Activated CD8-positive, alpha-beta memory T cell treated with anti-CD3 and anti-CD28 coated beads, Interleukin-2, amount 50 U/mL, for 24 hours (primary cell): ENCODE results near the gene RAD51B.
"Not testable (repeated sequence)": the region's sequence is repeated elsewhere in the genome, so short reads cannot be mapped to it uniquely, and the experiment has no call there.

Experiments used
- DNase-seq: peaks from one replicate; pipeline ENCODE4 v3.0.0-alpha.2; 2020; ENCODE audit errors: extremely low read depth

The RAD51B gene

DNA sequence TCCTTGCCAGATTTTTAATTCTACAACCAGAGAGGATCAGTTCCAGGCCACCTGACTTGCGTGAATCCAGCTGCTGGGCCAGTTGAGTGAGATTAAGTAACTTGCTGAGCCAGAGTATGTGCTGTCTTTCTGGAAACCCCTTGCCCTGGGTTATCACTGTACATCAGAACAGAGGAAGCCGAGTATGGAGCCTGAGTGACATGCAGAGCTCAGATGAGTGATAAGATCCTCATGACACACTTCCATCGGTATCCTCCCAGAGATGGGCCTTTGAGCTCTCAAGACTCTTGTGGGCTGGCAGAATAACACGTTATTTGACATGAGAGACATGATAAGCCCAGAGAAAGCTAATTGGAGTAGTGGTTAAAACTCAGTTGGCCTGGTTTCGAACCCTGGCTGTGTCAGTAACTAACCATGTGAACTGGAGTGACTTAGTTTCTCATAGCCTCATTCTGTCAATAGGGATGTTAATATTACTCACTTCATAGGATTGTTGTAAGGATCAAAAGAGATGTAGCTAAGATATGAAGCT is 585.1 kb downstream of the RAD51B start:
- DNase-seq = no peak

DNA sequence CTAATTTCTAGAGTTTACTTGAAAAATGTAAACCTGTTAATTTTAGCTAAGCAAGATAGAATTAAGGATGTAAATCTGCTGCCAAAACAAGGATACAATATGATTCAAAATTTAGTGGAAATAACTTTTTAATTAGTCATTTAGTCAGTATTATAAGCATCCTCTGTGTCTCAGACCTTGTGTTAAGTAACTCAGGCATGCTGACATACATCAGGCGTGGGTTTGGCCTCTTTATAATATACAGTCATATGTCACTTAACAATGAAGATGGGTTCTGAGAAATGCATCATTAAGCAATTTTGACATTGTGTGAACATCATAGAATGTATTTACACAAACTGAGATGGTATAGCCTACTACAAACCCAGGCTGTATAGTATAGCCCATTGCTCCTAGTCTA is 586.4 kb downstream of the RAD51B start:
- no peak for DNase-seq

DNA sequence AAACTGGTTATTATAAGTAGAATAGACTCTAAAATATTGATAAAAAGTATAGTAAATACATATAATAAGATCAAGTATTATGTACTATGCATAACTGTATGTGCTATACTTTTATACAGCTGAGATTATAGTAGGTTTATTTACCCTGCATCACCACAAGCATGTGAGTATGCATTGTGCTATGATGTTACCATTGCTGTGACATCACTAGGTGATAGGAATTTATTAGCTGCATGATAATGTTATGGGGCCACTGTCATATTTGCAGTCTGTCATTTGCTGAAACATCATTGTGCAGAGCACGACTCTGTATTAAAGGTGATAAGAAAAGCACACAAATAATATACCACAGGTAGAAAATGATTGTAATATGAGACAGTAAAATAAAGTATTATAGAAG is 587.7 kb downstream of the RAD51B start:
- DNase-seq = no peak

DNA sequence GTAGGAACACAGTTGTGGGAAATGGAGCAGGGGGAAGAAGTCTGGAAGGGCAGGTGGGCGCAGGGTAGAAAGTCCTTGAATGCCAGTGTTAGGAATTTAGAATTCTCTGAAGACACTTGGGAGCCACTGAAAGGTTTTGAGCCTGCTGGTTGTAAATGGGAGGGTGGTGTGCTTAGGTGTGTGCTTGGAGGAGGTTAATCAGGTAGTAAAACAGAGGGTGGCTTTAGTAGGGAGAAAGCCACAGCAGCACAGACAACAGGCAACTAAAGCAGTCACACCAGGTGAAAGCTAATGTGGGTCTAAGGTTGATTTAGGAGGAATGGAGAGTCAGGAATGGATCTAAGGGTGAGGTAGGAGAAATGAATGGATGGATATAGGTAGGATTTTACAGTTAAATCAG is 588.2 kb downstream of the RAD51B start:
- DNase-seq = no peak

DNA sequence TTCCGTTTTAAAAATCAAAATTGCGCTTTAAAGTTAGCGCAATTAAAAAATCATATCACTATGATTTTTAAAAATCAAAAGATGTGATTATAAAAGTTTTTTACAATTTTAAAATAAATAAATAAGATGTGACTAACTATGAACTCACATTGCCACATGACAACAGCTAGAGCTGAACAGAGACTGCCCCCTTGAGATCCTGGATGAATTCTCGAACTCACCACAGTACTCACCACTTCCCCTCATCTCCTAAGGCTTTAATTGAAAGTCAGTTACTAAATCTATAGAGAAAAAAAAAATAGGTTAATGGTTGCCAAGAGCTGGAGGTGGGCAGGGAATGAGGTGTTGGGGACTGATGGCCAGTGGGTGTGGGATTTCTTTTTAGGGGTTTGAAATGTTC is 589.1 kb downstream of the RAD51B start:
- no peak for DNase-seq

DNA sequence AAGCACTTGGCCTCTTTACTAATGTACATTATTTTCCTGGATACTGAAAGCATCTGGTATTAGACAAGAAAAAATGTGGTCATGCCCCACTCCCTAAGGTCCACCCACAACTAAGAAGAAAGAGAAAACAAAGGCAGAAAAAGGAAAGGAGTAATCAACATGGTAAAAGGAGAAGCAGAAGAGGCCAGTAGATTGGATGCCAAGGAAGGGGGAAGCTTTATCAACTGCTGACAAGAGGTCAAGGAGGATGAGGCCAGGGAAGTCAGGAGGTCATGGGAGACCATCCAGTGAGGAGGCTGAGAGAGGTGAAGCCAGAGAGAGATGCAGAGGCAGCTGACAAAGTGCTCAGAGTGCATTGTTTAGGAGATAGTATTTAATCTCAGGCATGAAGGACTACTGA is 589.8 kb downstream of the RAD51B start:
- DNase-seq = no peak

DNA sequence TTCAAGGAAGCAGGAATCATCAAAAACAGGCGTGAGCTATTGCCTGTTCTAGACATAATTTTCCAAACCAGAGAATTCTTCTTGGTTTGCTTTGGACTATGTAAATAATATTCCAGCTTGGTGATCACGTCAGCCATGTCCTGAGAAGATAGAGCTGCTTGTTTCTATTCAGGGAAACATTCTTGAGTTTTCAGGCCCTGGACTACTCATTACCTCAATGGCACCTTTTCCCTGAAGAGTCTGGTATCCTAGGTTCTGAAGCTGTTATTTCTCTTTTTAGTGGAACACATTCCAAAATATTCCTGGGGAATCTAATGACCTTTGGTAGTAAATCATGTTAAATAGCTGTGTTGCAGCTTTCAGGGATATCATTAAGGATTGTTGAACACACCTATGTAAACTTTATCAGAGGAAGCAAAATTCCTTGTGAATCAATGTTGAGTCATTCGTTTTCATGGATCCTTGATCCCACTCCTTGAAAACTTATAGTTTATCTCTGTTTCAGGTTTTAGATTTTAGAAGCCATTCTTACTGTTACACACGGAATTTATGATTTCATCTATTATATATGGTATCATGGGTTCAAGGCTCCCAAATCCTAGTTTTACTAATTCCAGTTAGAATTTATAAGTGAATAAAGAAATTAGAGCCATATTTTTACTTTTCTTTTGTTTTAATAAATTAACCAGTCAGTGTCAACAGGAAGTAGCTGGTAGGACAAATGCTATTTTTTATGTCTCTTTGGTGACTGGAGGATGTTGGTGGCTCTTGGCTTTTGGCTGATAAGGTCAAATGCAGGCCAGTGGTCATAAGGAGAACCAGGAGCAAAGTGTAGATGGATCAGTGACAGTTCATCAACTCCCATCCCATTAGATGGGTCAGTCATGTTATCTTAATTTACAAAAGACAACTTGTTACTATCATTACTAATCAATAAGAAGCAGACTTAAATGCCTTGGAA is 593.2 kb downstream of the RAD51B start:
- no peak for DNase-seq

DNA sequence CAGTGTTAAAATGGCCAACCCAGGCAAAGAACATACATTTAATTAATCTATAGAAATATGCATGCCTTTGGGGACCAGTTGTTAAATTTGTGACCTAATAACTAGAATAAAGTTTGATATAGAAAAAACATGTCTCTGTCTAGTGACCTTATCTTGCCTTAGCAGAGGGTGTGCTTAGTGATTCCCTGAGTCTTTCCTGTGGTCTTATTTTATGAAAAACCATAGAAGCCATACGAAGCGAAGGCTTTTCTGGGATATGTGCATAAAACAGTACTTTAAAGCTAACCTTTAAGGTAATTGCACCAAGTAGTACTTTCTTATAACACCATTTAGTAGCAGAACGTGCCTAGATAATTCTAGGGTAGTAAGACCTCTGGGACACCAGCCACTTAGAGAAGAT is 593.9 kb downstream of the RAD51B start:
- no peak for DNase-seq

DNA sequence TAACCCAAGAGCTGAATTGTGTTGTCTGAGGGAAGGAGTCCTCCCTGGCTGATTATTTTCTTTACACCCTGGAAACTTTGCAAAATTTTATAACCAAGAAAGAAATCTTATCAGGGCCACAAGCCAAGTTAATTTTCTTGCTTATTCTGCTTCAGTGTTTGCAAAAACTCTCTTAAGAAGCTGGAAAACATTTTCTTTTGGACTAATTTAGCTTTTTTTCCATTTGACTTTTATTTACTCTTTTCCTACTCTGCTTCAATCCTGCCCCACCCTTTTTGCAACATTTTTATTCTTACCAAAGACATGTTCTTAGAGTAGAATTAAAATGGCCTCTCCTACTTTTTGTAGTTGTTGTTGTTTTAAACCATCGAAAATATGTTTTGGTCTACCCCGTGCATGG is 594.5 kb downstream of the RAD51B start:
- DNase-seq = no peak

DNA sequence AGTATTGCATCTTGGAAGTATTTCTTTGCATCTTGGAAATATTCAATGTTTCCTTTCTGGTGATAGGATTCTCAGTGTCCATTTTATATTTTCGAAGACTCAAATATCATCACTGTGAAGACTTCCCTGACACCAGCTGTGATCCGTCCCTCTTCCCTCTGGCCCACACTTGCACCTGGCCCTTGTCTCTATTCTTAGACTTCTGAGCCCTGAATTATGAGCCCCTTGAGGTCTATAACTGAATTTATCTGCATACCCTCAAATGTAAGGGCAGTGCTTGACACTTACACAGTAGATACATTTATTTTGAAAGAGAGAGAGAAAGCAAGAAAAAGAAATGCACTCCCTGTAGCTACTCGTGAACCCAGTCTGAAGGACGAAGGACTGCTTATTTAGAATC is 596.6 kb downstream of the RAD51B start:
- DNase-seq = no peak

DNA sequence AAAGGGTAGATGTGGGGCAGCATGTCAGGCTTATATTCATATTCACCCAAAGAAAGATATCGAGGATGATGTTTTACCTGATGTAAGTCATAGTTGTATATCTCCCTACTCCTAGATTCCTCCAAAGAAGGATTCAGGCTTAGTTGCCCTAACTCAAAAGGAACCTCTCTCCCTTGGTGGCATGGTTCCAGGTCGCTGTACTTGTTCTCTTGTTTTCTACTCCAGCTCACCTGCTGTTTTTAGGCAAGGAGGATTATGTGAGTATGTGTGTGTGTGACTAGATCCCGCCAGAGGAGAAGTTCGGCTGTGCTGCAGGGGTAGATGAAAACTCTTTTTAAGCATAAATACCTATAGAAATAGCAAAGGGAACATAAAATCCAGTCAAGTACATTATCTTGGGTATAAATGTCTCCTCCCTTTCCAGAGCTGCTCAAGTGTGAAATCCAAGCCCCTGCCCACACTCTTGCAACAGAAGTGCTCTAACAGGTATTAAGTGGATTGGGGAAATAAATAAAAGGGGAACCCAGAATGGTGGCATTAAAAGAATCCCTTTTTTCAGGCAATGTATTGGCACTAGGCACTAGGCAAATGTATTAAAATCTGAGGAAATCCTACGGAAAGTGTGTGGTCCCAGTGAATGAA is 597.6 kb downstream of the RAD51B start:
- no peak for DNase-seq

DNA sequence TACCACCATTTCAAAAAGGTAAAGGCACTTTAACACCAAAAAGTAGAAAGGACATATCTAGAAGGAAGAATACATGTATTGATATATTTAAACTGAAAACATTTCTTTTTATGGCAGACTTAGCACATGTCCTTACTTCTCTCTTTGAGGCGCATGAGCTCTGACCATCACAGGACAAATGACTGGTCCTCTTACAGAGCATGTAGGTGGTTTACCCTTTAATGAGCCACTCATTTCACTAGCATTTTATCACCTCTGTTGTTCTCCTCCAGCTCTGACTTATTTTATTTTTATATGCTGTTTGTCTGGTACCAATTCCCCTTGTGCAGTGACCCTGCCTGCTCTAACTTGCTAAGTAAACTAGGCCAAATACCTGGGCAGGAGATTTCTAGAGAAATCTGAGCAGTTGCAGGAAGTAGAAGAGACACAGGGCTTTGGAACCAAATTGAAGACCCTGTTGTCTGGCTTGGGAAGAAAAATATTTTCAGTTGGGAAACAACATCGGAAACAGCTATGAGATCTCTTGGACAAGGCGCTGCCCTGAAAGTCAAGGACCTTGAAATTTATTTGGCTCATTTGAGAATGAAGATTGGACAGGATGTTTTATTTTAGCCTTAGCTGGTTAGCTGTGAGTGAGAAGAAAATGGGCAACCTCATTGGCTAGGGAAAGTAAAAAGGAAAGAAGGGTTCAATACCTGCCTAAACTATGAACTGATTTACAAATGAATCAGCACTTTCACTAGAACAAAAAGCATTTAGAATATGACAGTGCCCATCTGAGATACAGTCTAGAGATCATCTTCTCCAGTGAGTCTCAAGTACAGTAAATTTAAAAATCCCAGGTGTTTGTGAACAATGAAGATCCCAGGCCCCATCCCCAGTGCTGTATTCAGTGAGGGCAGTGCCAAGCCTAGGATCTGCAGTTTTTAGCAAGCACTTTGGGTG is 598.9 kb downstream of the RAD51B start:
- DNase-seq = no peak

DNA sequence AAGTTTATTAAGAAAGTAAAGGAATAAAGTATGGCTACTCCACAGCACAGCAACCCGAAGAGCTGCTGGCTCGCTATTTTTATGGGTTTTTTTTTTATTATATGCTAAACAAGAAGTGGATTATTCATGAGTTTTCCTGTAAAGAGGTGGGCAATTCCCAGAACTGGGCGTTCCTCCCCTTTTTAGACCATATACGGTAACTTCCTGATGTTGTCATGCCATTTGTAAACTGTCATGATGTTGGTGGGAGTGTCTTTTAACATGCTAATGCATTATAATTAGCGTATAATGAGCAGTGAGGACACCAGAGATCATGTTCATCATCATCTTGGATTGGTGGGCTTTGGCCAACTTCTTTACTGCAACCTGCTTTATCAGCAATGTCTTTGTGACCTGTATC is 600.8 kb downstream of the RAD51B start:
- DNase-seq = no peak

DNA sequence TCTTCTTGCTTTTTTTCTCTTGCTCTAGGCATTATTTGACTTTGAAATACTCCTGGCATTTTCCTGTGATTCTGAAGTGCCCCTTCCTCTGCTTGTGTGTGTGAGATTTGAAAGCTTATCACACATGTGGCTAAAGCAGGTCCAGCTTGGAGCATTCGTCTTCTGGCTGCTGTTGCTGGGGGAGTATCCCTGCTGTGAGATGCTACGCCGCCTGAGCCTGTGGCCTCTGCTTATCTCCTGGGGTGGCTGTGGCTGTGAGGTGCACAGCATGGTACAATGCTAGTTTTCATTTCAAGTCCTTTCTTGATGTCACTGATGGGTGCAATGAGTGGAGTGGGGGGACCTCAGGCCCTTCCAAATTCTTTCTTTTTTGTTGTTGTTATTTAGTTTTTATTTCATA is 601.5 kb downstream of the RAD51B start:
- DNase-seq = no peak

DNA sequence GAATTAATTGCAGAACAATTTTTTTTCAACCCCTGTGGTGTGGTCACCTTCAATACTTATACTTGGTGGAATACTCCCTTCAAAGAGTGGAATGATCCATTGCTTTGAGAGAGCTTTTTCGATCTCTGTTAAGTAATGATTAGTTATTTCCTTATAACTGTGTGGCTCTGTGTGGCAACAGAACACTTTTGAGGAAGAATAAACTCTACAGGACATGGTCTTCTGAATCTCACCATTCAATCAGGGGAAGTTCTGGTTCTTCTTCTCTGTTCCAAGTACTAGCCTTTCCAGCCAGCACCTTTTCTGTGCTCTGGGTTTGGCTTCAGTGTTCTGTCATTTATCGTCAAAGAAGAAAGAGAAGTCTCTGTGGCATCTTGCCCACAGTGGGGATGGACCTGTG is 604.1 kb downstream of the RAD51B start:
- no peak for DNase-seq

DNA sequence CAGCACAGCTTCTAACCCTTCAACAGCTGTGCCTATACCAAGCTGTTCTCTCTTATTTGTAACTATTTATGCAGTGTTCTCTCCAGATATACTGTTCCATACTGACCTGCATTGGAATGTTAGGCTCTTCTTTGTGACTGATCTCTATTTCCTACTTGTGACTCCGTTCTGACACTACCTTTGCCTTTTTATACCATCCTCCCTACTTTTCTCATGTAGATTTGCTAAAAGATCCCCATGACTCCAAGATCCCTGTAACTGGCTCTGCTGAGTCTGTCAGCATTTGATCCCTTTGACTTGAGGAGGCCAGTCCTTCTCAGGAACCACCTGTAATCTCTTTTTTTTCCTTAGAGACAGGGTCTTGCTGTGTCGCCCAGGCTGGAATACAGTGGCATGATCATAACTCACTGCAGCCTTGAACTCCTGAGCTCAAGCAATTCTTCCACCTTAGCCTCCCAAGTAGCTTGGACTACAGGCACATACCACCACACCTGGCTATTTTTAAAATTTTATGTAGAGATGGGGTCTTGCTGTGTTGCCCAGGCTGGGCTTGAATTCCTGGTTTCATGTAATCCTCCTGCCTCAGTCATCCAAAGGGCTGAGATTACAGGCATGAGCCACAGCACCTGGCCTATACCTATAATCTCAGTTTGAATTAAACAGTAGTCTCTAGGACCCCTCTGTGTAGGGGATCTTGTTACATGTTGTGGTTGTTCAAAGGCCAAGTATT is 605.0 kb downstream of the RAD51B start:
- DNase-seq = no peak

DNA sequence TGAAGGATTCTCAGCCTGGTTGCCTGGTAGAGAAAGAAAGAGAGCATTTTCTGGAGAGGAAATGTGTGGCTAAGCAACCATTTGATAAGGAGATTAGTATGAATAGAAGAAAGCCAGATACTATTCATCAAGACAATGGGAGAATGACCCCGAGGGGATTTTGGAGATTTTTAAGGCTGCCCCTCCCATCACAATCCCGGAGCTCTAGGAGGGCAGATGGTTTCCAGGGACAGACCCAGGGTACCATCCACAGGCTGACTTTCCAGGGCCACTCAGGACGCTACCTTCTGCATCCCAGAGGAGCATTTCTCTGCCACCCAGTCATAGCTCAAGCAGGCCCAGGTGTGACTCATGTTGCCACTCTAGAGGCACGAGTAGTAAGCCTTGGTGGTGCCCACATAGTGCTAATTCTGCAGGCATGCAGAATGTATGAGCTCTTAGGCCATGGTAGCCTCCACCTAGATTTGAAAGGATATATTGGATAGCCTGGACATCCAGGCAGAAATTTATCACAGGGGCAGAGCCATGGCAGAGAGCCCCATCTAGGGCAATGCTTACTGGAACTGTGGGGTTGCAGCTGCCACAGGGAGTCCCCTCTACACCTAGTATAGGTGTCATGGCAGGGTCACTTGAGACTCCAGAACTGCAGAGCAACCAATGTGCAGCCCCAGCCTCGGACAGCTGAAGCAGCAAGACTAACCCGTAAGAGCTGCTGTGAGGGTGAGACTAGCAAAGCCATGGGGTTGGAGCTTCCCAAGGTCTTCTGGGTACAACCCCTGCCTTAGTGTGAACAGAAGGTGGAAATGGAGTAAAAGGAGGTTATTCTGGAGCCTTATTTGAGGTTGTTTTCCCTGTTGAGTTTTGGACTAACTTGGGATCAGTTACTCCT is 607.3 kb downstream of the RAD51B start:
- DNase-seq = no peak

DNA sequence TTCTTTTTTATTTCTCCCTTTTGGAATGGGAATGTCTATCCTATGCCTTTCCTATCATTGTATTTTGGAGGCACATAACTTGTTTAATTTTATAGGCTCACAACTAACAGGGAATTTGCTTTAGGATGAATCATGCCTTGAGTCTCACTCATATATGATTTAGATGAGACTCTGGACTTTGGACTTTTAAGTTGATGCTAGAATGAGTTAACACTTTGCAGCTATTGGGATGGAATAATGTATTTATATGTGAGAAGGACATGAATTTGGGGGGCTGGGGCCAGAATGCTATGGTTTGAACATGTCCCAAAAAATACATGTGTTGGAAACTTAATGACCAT is 607.9 kb downstream of the RAD51B start:
- no peak for DNase-seq

DNA sequence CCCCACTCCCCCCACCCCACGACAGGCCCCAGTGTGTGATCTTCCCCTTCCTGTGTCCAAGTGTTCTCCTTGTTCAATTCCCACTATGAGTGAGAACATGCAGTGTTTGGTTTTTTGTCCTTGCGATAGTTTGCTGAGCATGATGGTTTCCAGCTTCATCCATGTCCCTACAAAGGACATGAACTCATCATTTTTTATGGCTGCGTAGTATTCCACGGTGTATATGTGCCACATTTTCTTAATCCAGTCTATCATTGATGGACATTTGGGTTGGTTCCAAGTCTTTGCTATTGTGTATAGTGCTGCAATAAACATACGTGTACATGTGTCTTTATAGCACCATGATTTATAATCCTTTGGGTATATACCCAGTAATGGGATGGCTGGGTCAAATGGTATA is 609.3 kb downstream of the RAD51B start:
- not testable (repeated sequence) for DNase-seq

DNA sequence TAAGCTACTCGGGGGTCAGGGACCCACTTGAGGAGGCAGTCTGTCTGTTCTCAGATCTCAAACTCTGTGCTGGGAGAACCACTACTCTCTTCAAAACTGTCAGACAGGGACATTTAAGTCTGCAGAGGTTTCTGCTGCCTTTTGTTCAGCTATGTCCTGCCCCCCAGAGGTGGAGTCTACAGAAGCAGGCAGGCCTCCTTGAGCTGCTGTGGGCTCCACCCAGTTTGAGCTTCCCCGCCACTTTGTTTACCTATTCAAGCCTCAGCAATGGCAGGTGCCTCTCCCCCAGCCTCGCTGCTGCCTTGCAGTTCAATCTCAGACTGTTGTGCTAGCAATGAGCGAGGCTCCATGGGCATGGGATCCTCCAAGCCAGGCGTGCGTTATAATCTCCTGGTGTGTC is 614.6 kb downstream of the RAD51B start:
- not testable (repeated sequence) for DNase-seq
